ENCODE measurements around the gene ANKRD31. TPM values are rescaled to one million over a fixed set of nuclear protein-coding genes. Genes with fewer than 3 reads are reported as not detected.

The ANKRD31 gene
- total RNA-seq = 1 to 10 TPM in 1 of 2 donors, under 1 TPM in 1; 0.41 to 3.7 TPM

DNA sequence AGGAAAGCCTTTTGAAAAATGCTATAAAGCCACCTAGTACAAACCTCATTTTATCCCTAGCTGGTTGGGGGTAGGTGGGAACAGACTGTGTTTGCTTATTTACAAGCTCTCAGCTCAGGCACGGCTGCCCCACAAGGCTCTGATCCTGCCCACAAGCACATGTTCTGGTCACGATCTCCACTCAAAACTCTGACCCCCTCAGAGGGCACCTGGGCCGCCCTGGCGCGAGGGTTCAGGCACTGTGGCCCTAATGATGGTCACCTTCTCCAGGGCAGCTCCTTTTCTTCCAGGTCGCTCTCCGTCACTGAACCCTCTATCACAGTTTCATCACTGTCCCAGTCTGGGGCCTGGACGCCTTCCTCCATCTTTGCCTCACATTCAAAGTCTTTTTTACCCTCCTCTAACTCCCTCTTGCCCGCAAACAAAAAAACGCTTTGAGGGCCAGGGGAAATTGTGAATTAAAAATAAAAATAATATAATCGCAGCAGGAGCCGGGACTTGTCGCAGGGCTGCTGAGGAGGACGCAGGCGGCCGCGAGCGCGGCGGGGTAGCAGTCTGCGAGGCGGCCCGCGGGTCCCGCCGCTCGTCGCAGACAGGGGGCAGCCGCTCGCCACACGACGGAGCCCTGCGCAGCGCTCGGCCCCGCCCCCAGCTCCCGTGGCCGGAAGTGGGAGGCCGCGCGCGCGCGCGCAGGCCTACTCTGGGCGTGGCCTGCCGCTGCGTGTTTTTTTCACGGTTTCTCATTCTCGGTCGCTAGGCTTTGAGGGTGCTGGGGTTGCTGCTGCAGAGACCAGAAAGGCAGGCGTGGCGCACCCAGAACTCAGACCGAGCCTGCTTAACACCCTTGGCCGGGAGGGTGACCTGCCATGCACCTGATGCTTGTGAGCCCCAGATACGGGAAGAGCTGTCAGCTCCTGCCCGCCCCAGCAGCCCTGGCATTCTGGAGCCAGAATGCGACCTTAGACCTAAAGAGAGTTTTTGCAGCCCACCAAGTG lies at the start of gene ANKRD31:
TSS of gene ANKRD31 (minus strand) at position 557 of the 995 bp plus-strand sequence. CDS start at position 365, 192 bp downstream.
- peak; percentile 72 for DNase-seq (ENCODE audit: low spot score)
- no peaks in the 10 kb centered on the region for H3K27me3 ChIP-seq (replicated peaks; ENCODE audit: insufficient read depth)
- intact Hi-C loops (cut with DNase I) = loop anchor here (2.0 kb wide), 2 partner anchors 184 to 444 kb away; partner anchors contain the start of gene GCNT4
- peak within 1 kb of the TSS; percentile 47 to 56 for H3K4me3 ChIP-seq
- H3K4me1 ChIP-seq (replicated peaks) = no peaks in the 10 kb centered on the region
- 3% methylated on average over 47 of the region's 58 CpGs for WGBS
- no peaks in the 10 kb centered on the region for H3K36me3 ChIP-seq
- H3K27ac ChIP-seq = peak within 1 kb of the TSS; percentile 65 to 66
- TF ChIP-seq POLR2AphosphoS5 (IDR thresholded peaks at IDR 0.05) (peak; percentile 72), CTCF (IDR thresholded peaks at IDR 0.05) (peak; percentile 91 to 98 (median 96)), POLR2A (IDR thresholded peaks at IDR 0.05) (peak; percentile 47)
- H3K9me3 ChIP-seq = no peaks in the 10 kb centered on the region

DNA sequence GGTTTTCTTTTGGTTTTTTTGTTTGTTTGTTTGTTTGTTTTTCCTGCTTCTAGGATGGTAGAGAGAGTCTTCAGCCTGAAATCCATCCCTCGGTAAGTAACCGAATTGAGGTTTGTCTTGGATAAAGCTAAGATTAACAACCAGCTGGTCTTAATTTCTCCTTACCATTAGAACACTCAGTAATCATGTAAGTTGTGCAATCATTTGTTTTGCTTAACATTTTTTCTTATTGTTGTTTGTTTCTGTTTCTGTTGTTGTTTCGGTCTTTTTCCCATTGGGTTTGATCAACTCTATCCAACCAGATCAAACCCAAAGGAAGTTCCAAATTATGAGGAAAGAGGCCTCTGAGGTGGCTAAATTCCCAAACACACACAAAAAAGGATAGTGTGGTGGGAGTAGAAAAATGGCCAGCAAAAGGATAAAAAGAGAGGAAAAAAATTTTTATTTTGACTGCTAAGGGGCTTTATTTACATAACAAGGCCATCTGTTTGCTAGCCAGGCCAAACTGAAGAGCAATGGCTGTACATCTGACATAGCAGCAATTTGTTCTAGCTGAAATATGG lies 49.6 kb upstream of the ANKRD31 start:
- no peak for TF ChIP-seq CTCF (IDR thresholded peaks at IDR 0.05)
- no peak for TF ChIP-seq POLR2A (IDR thresholded peaks at IDR 0.05)
- no peak for TF ChIP-seq POLR2AphosphoS5 (IDR thresholded peaks at IDR 0.05)
- 86% methylated on average over 3 of the region's 3 CpGs for WGBS
- no peak overlapping the region for H3K27ac ChIP-seq
- no peak for DNase-seq (ENCODE audit: low spot score)
- intact Hi-C loops (cut with DNase I) = no loop called here
- H3K4me3 ChIP-seq = no peak overlapping the region
- no peaks in the 10 kb centered on the region for H3K27me3 ChIP-seq (replicated peaks; ENCODE audit: insufficient read depth)
- no peaks in the 10 kb centered on the region for H3K4me1 ChIP-seq (replicated peaks)
- H3K36me3 ChIP-seq = no peaks in the 10 kb centered on the region
- no peaks in the 10 kb centered on the region for H3K9me3 ChIP-seq

DNA sequence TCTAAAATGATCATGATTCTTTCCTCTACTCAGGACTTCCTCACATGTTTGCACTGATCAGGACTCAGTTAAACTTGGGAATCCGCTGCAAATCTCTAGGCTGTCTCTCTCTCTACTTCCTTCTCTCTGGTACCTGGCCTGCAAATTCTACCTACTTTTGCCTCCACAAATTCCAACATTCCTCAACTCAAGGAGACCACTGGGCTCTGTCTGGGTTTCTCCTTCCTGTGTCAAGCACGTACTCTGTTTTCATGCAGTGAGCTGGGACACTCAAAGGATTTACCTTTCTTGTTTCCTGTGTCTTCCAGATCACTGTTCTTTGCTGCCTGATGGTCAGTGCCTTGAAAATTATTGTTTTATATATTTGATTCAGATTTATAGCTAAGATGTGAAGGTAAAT lies 45.9 kb upstream of the ANKRD31 start:
- Histone ChIP-seq H3K36me3 (no peaks in the 10 kb centered on the region), H3K4me3 (no peak overlapping the region), H3K27me3 (replicated peaks; ENCODE audit: insufficient read depth) (no peaks in the 10 kb centered on the region), H3K4me1 (replicated peaks) (no peaks in the 10 kb centered on the region), H3K9me3 (no peaks in the 10 kb centered on the region), H3K27ac (no peak overlapping the region)
- DNase-seq (ENCODE audit: low spot score) = no peak
- WGBS = 84% methylated on average over 2 of the region's 2 CpGs
- intact Hi-C loops (cut with DNase I) = no loop called here
- no peak for TF ChIP-seq CTCF (IDR thresholded peaks at IDR 0.05)
- no peak for TF ChIP-seq POLR2A (IDR thresholded peaks at IDR 0.05)

GRCh38 chr5:75281716-75282465 lies 45.2 kb upstream of the ANKRD31 start:
- Histone ChIP-seq H3K9me3 (no peaks in the 10 kb centered on the region), H3K27ac (no peak overlapping the region), H3K4me1 (replicated peaks) (no peaks in the 10 kb centered on the region), H3K27me3 (replicated peaks; ENCODE audit: insufficient read depth) (no peaks in the 10 kb centered on the region), H3K36me3 (no peaks in the 10 kb centered on the region), H3K4me3 (no peak overlapping the region)
- TF ChIP-seq CTCF (IDR thresholded peaks at IDR 0.05) = no peak
- no peak for TF ChIP-seq POLR2A (IDR thresholded peaks at IDR 0.05)
- TF ChIP-seq POLR2AphosphoS5 (IDR thresholded peaks at IDR 0.05) = no peak
- intact Hi-C loops (cut with DNase I) = no loop called here
- DNase-seq (ENCODE audit: low spot score) = no peak
- 80% methylated on average over 4 of the region's 4 CpGs for WGBS

Measured in prostate gland (tissue), 2 donors.